ENCODE results near the gene SLC28A3.

Gene SLC28A3

GRCh38 chr9:84339503-84339902 lies 1.1 kb downstream of the SLC28A3 start:
- DNase-seq, result no peak

GRCh38 chr9:84338792-84339191 lies 1.8 kb downstream of the SLC28A3 start:
- DNase-seq, result no peak

GRCh38 chr9:84337252-84337651 lies 3.3 kb downstream of the SLC28A3 start:
- no peak for DNase-seq

- no peak for DNase-seq
Measured at GRCh38 chr9:84331119-84331809, 9.3 kb downstream of the SLC28A3 start.

GRCh38 chr9:84330246-84330645 lies 10.3 kb downstream of the SLC28A3 start:
- DNase-seq, result no peak

- no peak for DNase-seq
Measured at GRCh38 chr9:84327184-84327583, 13.4 kb downstream of the SLC28A3 start.

GRCh38 chr9:84325347-84325973 lies 15.1 kb downstream of the SLC28A3 start:
- no peak for DNase-seq

GRCh38 chr9:84324811-84325210 lies 15.7 kb downstream of the SLC28A3 start:
- DNase-seq, result no peak

GRCh38 chr9:84323858-84324257 lies 16.7 kb downstream of the SLC28A3 start:
- DNase-seq, result no peak

- no peak for DNase-seq
Measured at GRCh38 chr9:84322828-84323227, 17.7 kb downstream of the SLC28A3 start.

- no peak for DNase-seq
Measured at GRCh38 chr9:84320231-84320630, 20.3 kb downstream of the SLC28A3 start.

- DNase-seq, result no peak
Measured at GRCh38 chr9:84319632-84320031, 20.9 kb downstream of the SLC28A3 start.

GRCh38 chr9:84318981-84319380 lies 21.6 kb downstream of the SLC28A3 start:
- DNase-seq, result no peak

GRCh38 chr9:84317563-84317962 lies 23.0 kb downstream of the SLC28A3 start:
- no peak for DNase-seq

- DNase-seq, result no peak
Measured at GRCh38 chr9:84315278-84315877, 25.2 kb downstream of the SLC28A3 start.

GRCh38 chr9:84314306-84314705 lies 26.3 kb downstream of the SLC28A3 start:
- DNase-seq, result no peak

- no peak for DNase-seq
Measured at GRCh38 chr9:84310883-84311282, 29.7 kb downstream of the SLC28A3 start.

GRCh38 chr9:84305497-84306131 lies 34.9 kb downstream of the SLC28A3 start:
- no peak for DNase-seq

- no peak for DNase-seq
Measured at GRCh38 chr9:84304166-84304565, 36.4 kb downstream of the SLC28A3 start.

- no peak for DNase-seq
Measured at GRCh38 chr9:84303061-84303460, 37.5 kb downstream of the SLC28A3 start.

GRCh38 chr9:84301851-84302250 lies 38.7 kb downstream of the SLC28A3 start:
- no peak for DNase-seq

- no peak for DNase-seq
Measured at GRCh38 chr9:84300271-84300670, 40.3 kb downstream of the SLC28A3 start.

- DNase-seq, result no peak
Measured at GRCh38 chr9:84297162-84297821, 43.3 kb downstream of the SLC28A3 start.

All from DMS79 (cell line).